Esophagus muscularis mucosa (tissue), 4 donors: ENCODE data around the gene POFUT1.

Experiments used
- EP300 ChIP-seq: sonication (generic); formaldehyde crosslinking; IDR thresholded peaks from one replicate; pipeline ENCODE4 v1.6.1; 2017; ENCODE audit warnings: antibody characterized with exemption
- POLR2A ChIP-seq: fragments of 450-650 bp; IDR thresholded peaks from one replicate; pipeline ENCODE4 v1.6.1; 2017; ENCODE audit warnings: antibody characterized with exemption, moderate library complexity, mild to moderate bottlenecking, low read depth
- TF ChIP-seq, protein P1 (sequence below), 3 experiments: fragments of 200-600 bp in 2 of 3; fragments of 450-650 bp in 1 of 3; sonication (generic) in 2 of 3; IDR thresholded peaks; one replicate each; pipeline ENCODE4 v1.5.1; 2017 to 2019; ENCODE audit warnings: antibody characterized with exemption in 3 of 3, mild to moderate bottlenecking in 2 of 3, moderate library complexity in 1 of 3

DNA sequence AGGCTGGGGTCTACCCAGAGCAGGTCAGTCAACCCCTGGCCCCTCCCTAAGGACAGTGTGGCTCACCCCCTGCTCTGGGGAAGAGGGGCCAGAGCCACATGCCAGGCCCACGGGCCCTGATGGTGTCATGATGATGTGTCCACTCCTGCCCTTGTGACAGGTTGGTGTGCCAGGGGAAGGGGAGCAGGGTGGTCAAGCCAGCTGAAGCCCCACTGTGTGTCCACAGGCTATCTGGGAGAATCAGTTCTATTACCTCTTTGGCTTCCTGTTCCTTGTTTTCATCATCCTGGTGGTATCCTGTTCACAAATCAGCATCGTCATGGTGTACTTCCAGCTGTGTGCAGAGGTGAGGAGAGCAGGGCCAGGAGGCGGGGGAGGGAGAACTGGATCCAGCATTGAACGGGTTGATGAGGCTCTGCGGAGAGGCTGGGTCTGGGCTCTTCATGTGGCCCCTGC, 47.9 kb upstream of the POFUT1 start:
- TF ChIP-seq POLR2A (no peak), EP300 (no peak)
- TF ChIP-seq, protein P1, sequence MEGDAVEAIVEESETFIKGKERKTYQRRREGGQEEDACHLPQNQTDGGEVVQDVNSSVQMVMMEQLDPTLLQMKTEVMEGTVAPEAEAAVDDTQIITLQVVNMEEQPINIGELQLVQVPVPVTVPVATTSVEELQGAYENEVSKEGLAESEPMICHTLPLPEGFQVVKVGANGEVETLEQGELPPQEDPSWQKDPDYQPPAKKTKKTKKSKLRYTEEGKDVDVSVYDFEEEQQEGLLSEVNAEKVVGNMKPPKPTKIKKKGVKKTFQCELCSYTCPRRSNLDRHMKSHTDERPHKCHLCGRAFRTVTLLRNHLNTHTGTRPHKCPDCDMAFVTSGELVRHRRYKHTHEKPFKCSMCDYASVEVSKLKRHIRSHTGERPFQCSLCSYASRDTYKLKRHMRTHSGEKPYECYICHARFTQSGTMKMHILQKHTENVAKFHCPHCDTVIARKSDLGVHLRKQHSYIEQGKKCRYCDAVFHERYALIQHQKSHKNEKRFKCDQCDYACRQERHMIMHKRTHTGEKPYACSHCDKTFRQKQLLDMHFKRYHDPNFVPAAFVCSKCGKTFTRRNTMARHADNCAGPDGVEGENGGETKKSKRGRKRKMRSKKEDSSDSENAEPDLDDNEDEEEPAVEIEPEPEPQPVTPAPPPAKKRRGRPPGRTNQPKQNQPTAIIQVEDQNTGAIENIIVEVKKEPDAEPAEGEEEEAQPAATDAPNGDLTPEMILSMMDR (IDR thresholded peaks at IDR 0.05), result no peak
